GM11168 (cell line): ENCODE measurements around the gene C12orf76.

Source experiments
- in situ Hi-C: fragments of 300-500 bp; cut with MboI; formaldehyde crosslinking; loops from one replicate; pipeline ENCODE4 v1.12.0; 2022; ENCODE audit warnings: low sequenced_read_pairs; ENCODE audit not compliant: unreplicated experiment

Gene C12orf76

DNA sequence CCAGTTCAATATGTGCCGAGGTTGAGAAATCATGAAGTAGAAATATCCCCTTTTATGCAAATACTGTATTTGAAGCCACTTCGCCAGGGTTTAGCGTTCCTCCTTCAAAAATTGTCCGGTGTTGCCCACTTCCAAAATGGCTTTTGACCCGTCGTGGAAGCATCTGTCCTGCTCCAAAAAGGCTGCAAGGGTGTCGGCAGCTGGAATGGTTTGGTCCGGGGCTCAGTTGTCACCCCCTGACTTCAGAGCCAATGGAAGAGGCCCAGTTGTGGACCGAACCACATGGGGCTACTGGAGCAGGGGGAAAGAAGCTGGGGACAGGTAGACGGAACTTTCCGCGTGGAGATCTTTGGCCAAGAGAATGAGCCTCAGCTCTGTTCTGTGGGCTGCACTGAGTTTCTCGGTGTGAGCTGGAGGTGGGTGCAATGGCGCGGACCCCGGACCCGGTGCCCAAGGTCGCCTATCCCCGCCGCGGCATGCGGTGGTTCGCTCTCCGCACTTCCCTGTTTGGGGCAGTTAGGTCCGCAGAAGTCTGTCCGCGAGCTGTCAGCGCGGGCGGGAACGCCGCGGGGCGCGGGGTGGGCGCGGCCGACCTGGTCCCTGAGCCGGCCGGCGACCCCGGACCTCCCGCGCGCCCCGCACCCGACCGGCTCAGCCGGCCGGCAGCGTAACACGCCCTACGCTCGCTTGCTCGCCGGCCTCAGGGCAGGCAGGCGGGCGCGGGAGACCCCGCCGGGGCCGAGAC, 49.2 kb downstream of the C12orf76 start, which contains the start of gene ANKRD13A:
ANKRD13A (plus strand) TSS at position 527 of the 745 bp plus-strand sequence. CDS start 259 bp downstream, outside the sequence.
- in situ Hi-C loops = no loop called here

DNA sequence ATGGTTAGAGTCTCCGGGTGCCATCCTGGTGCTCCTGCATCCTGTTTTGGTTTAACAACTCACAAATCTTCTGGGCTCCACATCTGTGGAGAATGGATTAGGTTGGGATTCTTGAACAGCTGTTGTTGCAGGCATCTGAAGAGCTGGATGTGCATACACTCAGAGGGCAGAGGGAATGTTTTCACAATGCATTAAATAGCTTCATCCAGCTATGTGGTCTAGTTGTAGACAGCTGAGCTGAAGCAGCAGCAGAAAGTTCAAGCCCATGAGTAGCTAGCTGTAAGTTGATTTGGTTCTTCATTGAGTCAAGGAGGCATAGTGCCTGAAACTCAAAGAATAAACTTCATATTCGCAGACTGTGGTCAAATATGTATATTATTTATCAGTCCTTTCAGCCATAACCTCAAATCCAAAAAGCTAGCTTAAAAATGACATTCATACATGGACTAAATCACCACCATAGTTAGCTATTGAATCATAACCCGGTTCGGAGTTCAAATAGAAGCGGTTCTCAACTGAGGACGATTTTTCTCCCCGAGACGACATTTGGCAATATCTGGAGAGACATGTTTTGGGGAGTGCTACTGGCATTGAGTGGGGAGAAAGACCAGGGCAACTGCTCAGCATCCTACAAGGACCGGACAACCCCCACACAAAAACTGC, 50.0 kb downstream of the C12orf76 start:
- in situ Hi-C loops = no loop called here

DNA sequence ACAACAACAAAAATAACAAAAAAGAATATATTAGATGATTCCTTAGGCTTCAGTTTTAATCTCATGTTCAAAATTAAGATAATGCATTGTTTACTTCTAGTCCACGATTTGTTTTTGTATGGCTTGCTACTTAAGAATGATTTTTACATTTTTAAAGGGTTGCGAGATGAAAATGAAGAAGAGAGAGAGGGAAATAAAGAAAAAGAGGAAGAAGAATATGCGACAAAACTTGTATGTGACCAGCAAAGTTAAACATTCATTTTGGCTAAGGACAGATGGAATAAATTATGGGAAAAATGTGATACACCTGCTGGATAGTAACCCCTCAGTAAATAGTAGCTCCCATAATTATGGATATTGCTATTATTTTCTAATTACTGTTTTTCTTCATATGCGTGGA, 50.9 kb downstream of the C12orf76 start:
- in situ Hi-C loops = no loop called here

DNA sequence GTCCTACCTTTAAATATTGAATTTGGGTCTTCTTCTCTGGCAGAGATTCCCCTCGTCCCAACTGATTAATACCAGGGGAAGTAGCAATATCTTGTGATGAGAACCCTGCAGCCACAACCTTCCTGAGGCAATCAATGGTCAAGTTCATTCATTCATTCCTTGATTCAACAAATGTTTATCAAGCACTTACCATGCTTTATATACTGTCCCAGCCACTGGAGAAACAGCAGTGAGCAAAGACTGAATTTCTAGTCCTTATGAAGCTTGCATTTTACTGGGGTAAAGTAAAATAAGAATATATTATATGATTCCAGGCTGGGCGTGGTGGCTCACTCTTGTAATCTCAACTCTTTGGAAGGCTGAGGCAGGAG, 51.9 kb downstream of the C12orf76 start:
- in situ Hi-C loops = no loop called here

DNA sequence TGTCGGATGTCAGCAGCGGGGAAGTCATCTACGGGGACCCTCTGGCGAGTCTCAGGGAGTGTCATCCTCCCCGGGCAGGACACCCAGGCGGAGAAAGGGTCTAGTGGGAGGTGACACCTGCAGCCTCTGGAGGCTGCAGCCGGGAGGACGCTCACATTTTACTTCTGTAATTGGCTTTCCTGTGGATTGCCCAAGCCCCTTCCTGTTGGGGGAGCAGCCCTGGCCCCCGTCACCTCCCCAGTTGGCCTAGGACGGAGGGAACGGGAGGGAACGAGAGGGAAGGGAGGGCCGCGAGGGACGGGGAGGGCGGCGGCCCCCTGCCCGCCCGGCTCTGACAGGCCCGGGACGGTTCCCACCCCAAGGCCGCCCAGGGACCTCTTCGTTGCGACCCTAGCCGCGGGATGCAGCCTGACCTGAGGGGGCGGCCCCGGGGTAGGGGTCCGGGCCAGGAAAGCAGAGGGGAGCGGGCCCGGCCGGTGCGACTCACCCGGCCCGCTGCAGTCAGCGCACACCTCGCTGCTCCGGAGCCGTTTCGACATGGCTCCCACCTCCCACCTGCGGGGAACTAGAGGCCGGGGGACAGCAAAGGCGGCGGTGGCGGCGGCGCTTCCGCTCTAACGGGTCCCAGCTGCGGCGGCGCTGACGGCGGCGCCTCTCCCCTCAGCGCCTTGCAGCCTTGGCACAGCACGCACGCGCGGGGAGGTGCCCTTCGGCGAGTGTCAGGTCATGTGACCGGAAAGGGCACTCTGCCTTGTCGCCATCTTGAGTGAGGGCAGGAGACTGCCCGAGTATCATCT, 52.4 kb downstream of the C12orf76 start, which contains the start of gene GIT2:
GIT2 (minus strand) TSS at position 683 of the 797 bp plus-strand sequence; CDS start at position 539, 144 bp downstream.
- in situ Hi-C loops = no loop called here

DNA sequence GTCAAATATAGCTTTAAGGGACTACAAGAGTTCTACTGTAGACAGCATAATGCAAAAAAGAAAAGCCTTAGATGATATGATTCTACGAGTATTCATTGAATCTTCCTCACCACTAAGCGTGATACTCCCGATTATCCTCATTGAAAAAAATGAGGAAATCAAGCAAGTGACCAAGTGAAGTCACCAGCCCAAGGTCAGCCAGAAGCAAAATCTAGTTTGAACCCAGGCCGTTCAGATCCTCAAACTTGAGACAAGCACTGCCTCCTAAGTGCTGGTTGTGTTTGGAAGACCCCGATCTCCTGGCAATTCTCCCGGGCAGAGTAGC, 53.0 kb downstream of the C12orf76 start:
- in situ Hi-C loops = no loop called here

DNA sequence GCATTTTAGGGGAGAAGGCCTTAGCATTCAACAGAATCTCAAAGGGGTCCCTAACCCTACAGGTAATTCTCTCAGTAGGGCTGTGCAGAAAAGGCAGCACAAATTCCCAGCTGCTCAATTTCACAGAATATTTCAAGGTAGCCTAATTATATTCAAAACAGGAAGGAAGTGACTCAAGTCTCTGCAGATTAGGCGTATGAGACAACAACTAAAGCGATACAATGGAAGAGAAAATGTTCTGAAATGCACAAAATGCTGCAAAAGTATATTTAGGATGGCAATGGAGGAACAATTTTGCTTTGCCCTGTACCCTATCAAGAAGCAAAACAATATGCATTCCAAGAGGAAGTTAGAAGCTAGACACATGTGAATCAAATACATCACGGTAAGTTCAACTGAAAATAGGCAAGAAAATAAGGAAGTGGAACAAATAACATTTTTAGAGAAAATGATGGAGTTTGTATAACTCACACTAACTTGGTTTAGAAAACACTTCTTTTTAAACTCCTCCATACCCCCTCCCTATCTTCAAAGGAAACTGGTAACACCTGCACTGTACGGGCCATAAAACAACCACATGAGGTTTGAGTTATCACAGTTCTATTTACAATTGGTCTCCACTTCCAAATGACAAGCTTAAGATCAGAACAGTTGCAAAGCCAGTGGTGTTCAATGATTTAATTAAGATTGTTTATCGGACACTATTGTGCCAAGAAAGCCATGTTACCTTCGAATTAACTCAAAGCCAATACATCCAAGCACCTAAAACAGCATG, 53.7 kb downstream of the C12orf76 start:
- in situ Hi-C loops = no loop called here

DNA sequence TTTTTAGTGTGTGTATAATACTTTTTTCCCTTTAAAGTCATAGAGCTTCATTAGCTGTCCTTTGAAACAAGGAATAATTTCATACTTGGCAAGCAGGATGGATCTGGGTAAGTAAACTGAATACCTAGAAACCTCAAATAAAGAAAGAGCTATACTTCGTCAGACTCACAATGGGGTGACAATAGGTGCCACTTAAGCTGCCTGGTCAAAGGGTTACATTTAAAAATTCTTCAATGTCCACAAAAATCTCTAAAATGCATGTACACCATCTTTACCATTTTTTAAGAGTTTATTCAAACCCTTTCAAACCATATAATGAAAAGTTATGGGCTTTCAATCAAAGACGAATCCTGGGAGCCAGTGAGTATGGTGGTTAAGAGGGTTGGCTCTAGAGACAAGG, 55.2 kb downstream of the C12orf76 start:
- in situ Hi-C loops = no loop called here

DNA sequence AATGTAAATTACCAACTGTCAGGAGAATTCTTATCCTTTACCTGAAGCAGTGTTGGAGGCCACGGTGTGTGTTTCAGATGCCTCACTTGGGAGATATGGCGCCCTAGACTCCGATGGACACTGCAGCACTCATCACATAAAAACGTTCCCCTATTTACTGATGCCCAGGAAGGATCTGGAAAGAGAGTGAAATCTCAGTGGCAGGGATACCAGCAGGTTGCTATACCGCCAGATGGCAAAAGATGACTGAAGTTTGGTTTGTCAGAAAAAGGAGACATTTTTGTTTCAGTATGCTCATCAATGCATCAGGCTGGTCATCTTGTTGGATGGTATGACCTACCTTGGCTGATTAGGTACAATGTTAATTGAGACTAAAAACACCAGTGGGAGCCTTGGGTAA, 56.7 kb downstream of the C12orf76 start:
- in situ Hi-C loops = no loop called here
